Activated CD8-positive, alpha-beta T cell treated with anti-CD3 and anti-CD28 coated beads for 36 hours (primary cell): ENCODE results near the gene CCT5. TPM values are rescaled to one million over a fixed set of nuclear protein-coding genes. Genes with fewer than 3 reads are reported as not detected.
"Not testable (repeated sequence)": the region's sequence is repeated elsewhere in the genome, so short reads cannot be mapped to it uniquely, and the experiment has no call there.

ENCODE experiments used
- ATAC-seq: fragments of 200-7000 bp; cut with Tn5 transposase; one replicate; pipeline ENCODE4 v1.10.0; 2021; ENCODE audit warnings: mild to moderate bottlenecking, moderate library complexity
- CTCF ChIA-PET: fragments of 350-600 bp; sonication (Branson Sonifier 250); formaldehyde crosslinking; loops from one replicate; lab custom pipeline; 2021; ENCODE audit warnings: antibody characterized with exemption; lab: Charles Lee
- POLR2A ChIA-PET: fragments of 350-600 bp; sonication (Branson Sonifier 250); formaldehyde crosslinking; loops from one replicate; lab custom pipeline; 2021; ENCODE audit warnings: antibody characterized with exemption; lab: Charles Lee
- DNase-seq: peaks from one replicate; pipeline ENCODE4 v3.0.0-alpha.2; 2020
- H3K27ac Mint-ChIP-seq: one replicate; pipeline ENCODE4 v1.8.0; 2021; ENCODE audit warnings: mild to moderate bottlenecking, mixed read lengths
- H3K27me3 Mint-ChIP-seq: one replicate; pipeline ENCODE4 v1.8.0; 2021; ENCODE audit warnings: mixed read lengths
- H3K36me3 Mint-ChIP-seq: one replicate; pipeline ENCODE4 v1.8.0; 2021; ENCODE audit warnings: low read depth, mixed read lengths
- H3K4me1 Mint-ChIP-seq: one replicate; pipeline ENCODE4 v1.8.0; 2021; ENCODE audit warnings: low read depth, mixed read lengths
- H3K4me3 Mint-ChIP-seq: one replicate; pipeline ENCODE4 v1.8.0; 2021; ENCODE audit warnings: mild to moderate bottlenecking, moderate library complexity, mixed read lengths
- H3K9me3 Mint-ChIP-seq: one replicate; pipeline ENCODE4 v1.8.0; 2021; ENCODE audit warnings: mixed read lengths
- intact Hi-C: fragments of 100-400 bp; cut with micrococcal nuclease; formaldehyde crosslinking; loops from one replicate; pipeline ENCODE4 v1.10.0; 2022
- total RNA-seq, 2 experiments: library from RNA; stranded (reverse); gene quantifications; one replicate each; pipeline ENCODE4 v1.2.3, GENCODE V29; 2021
- TF ChIP-seq, protein P1 (sequence below): fragments of 200-600 bp; IDR thresholded peaks from one replicate; pipeline ENCODE4 v1.8.0; 2022; ENCODE audit warnings: antibody characterized with exemption, mild to moderate bottlenecking

CCT5 gene
- total RNA-seq, 2 experiments from 2014 or later = 461 to 481 TPM

DNA sequence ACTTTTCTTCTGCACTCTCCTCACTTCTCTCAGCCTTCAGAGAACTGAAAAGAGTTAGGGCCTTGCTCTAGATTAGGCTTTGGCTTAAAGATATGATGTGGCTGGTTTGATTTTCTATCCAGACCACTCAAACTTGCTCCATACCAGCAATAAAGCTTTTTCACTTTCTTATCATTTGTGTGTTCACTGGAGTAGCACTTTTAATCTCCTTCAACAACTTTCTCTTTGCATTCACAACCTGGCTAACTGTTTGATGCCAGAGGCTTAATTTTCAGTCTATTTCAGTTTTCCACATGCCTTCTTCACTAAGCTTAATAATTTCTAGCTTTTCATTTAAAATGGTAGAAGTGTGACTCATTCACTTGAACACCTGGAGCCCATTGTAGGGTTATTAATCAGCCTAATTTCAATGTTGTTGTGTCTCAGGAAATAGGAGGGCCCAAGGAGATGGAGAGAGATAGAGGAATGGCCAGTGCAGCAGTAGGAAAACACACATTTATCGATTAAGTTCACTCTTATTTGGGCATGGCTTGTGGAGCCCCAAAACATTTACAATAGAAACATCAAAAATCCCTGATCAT is 6.3 kb upstream of the CCT5 start:
- intact Hi-C loops = no loop called here
- no peak for ATAC-seq
- Mint-ChIP-seq H3K4me1 (peaks cover 18% of the 10 kb centered on the region), H3K27me3 (no peaks in the 10 kb centered on the region), H3K4me3 (no peak overlapping the region), H3K36me3 (peaks cover 11% of the 10 kb centered on the region), H3K9me3 (no peaks in the 10 kb centered on the region), H3K27ac (no peak overlapping the region)
- TF ChIP-seq, protein P1, sequence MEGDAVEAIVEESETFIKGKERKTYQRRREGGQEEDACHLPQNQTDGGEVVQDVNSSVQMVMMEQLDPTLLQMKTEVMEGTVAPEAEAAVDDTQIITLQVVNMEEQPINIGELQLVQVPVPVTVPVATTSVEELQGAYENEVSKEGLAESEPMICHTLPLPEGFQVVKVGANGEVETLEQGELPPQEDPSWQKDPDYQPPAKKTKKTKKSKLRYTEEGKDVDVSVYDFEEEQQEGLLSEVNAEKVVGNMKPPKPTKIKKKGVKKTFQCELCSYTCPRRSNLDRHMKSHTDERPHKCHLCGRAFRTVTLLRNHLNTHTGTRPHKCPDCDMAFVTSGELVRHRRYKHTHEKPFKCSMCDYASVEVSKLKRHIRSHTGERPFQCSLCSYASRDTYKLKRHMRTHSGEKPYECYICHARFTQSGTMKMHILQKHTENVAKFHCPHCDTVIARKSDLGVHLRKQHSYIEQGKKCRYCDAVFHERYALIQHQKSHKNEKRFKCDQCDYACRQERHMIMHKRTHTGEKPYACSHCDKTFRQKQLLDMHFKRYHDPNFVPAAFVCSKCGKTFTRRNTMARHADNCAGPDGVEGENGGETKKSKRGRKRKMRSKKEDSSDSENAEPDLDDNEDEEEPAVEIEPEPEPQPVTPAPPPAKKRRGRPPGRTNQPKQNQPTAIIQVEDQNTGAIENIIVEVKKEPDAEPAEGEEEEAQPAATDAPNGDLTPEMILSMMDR = no peak
- no peak for DNase-seq
- POLR2A ChIA-PET = interaction anchor here (1.2 kb wide), 1 partner anchor 11 kb away, joined by 3 read pairs; no protein-coding TSS in a partner anchor
- CTCF ChIA-PET = interaction anchor here (1.5 kb wide), 1 partner anchor 114 kb away, joined by 4 read pairs; no protein-coding TSS in a partner anchor

GRCh38 chr5:10244342-10244944 is 5.6 kb upstream of the CCT5 start:
- peaks cover 20% of the 10 kb centered on the region for H3K4me1 Mint-ChIP-seq
- POLR2A ChIA-PET = no interaction called here
- no peak overlapping the region for H3K27ac Mint-ChIP-seq
- ATAC-seq (no peak), DNase-seq (no peak)
- H3K4me3 Mint-ChIP-seq = no peak overlapping the region
- H3K27me3 Mint-ChIP-seq = no peaks in the 10 kb centered on the region
- H3K9me3 Mint-ChIP-seq = no peaks in the 10 kb centered on the region
- intact Hi-C loops = no loop called here
- TF ChIP-seq, protein P1 = no peak
- H3K36me3 Mint-ChIP-seq = peaks cover 7% of the 10 kb centered on the region
- CTCF ChIA-PET = interaction anchor here (1.5 kb wide), 1 partner anchor 113 kb away, joined by 4 read pairs; no protein-coding TSS in a partner anchor

- Mint-ChIP-seq H3K27me3 (no peaks in the 10 kb centered on the region), H3K4me1 (peaks cover 24% of the 10 kb centered on the region), H3K36me3 (peaks cover 19% of the 10 kb centered on the region), H3K27ac (no peak overlapping the region), H3K9me3 (no peaks in the 10 kb centered on the region), H3K4me3 (no peak overlapping the region)
- DNase-seq = no peak
- TF ChIP-seq, protein P1 = no peak
- CTCF ChIA-PET = interaction anchor here (0.9 kb wide), 1 partner anchor 381 kb away, joined by 4 read pairs; no protein-coding TSS in a partner anchor
- ATAC-seq = no peak
- intact Hi-C loops = no loop called here
- POLR2A ChIA-PET = interaction anchor here (1.8 kb wide), 1 partner anchor 106 kb away, joined by 4 read pairs; the partner anchor contains the start of gene MARCHF6
Observed at GRCh38 chr5:10246761-10247160, 3.3 kb upstream of the CCT5 start.

- POLR2A ChIA-PET = interaction anchor here (1.8 kb wide), 1 partner anchor 106 kb away, joined by 4 read pairs; the partner anchor contains the start of gene MARCHF6
- not testable (repeated sequence) for ATAC-seq
Observed at GRCh38 chr5:10247217-10247616, 2.9 kb upstream of the CCT5 start.

DNA sequence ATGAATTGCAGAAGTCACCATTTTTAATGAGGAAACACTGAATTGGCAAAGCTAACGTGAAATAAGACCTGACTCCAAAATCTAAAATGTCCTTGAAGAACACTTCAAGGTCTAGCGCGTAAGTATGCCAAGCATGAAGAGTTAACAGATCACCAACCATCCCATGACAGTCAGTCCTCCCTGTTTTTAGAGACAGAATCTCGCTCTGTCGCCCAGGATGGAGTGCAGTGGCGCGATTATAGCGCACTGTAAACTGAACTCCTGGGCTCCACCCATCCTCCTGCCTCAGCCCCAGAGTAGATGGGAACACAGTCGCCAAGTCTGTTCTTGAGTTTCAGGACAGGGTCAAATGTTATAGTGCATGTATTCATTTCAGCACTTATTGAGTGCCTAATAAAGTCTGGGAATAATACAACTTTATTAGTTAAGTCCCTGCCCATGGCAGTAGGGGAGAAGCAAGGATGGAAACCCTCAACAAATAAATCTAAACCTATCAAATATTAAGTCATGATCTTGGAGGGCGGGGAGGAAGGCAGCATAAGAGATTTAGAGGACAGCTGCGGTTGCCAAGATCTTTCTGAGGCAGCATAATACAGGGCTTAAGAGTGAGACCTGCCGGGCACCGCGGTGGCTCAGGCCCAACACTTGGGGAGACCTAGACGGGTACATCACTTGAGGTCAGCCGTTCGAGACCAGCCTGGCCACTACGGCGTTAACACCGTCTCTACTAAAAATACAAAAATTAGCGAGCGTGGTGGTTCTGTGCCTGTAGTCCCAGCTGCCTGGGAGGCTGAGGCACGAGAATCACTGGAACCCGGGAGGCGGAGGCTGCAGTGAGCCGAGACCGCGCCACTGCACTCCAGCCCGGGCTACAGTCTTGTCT is 1.5 kb upstream of the CCT5 start:
- TF ChIP-seq, protein P1 = no peak
- DNase-seq = peak; percentile 13
- Mint-ChIP-seq H3K36me3 (peaks cover 29% of the 10 kb centered on the region), H3K27ac (peak overlapping the region; percentile 99), H3K27me3 (no peaks in the 10 kb centered on the region), H3K4me3 (peak overlapping the region; percentile 84), H3K9me3 (no peaks in the 10 kb centered on the region), H3K4me1 (peaks cover 36% of the 10 kb centered on the region)
- intact Hi-C loops = no loop called here
- ATAC-seq = no peak
- CTCF ChIA-PET = interaction anchor here (1.0 kb wide), 1 partner anchor 35 kb away, joined by 4 read pairs; no protein-coding TSS in a partner anchor
- POLR2A ChIA-PET = interaction anchor here (0.6 to 3.4 kb wide), 7 partner anchors 16 to 1623 kb away, joined by 3 to 23 read pairs (median 3); partner anchors contain the start of gene MARCHF6

More at GRCh38 chr5:10247217-10247616, 2.9 kb upstream of the CCT5 start:
- intact Hi-C loops, H3K4me3 Mint-ChIP-seq, H3K27me3 Mint-ChIP-seq, H3K27ac Mint-ChIP-seq, H3K9me3 Mint-ChIP-seq, DNase-seq: not testable (repeated sequence)
- H3K4me1 Mint-ChIP-seq = peaks cover 28% of the 10 kb centered on the region
- peaks cover 23% of the 10 kb centered on the region for H3K36me3 Mint-ChIP-seq
- CTCF ChIA-PET = interaction anchor here (0.9 to 1.0 kb wide), 2 partner anchors 37 to 381 kb away, joined by 4 read pairs; no protein-coding TSS in a partner anchor
